OCI-LY1 (cell line): Measurements from ENCODE around the gene STX3.

ENCODE experiments used
- CTCF ChIP-seq: fragments of 200-600 bp; sonication (generic), shearing (Covaris generic); IDR thresholded peaks from 2 replicates; pipeline ENCODE4 v1.5.1; 2017; ENCODE audit warnings: mild to moderate bottlenecking, antibody characterized with exemption, low read length, moderate library complexity, mixed read lengths
- EZH2 ChIP-seq: fragments of 200-600 bp; sonication (generic), shearing (Covaris generic); IDR thresholded peaks from 2 replicates; pipeline ENCODE4 v1.8.0; 2017; ENCODE audit warnings: borderline replicate concordance, mixed run types, mild to moderate bottlenecking, antibody characterized with exemption, low read length, moderate library complexity, mixed read lengths

- TF ChIP-seq EZH2, result no peak
- TF ChIP-seq CTCF, result no peak
Observed at GRCh38 chr11:59839615-59840014, 84.4 kb downstream of the STX3 start.
